NCI-H2196 (cell line): Measurements from ENCODE around the gene ARPC5.

Source experiments
- DNase-seq: peaks from one replicate; lab custom pipeline; 2025; ENCODE audit not compliant: unreplicated experiment; lab: John Stamatoyannopoulos, UW

ARPC5 gene

DNA sequence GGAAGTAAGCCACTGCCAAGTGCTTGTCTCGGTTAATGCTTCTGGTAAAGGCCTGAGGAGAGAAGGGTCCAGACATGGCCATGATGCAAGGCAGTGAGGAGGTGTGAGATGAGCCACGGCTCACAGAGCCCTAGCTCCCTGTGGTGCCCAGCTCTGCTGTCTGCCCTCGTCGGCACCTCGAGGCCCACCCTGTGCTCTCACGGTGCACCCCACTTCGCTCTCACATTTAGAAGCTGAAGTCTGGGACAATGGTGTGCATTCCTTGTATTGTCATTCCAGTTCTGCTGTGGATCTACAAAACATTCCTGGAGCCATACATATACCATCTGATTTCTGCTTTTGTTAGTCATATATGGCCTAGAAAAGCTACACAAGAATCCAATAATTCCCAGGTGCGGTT, 48.7 kb downstream of the ARPC5 start:
- DNase-seq = no peak

GRCh38 chr1:183586455-183586854, 49.1 kb downstream of the ARPC5 start:
- no peak for DNase-seq

GRCh38 chr1:183585038-183585437, 50.5 kb downstream of the ARPC5 start:
- DNase-seq = no peak

GRCh38 chr1:183584147-183584546, 51.4 kb downstream of the ARPC5 start:
- no peak for DNase-seq

GRCh38 chr1:183583466-183583865, 52.1 kb downstream of the ARPC5 start:
- DNase-seq = no peak

GRCh38 chr1:183582021-183582713, 53.4 kb downstream of the ARPC5 start:
- no peak for DNase-seq

DNA sequence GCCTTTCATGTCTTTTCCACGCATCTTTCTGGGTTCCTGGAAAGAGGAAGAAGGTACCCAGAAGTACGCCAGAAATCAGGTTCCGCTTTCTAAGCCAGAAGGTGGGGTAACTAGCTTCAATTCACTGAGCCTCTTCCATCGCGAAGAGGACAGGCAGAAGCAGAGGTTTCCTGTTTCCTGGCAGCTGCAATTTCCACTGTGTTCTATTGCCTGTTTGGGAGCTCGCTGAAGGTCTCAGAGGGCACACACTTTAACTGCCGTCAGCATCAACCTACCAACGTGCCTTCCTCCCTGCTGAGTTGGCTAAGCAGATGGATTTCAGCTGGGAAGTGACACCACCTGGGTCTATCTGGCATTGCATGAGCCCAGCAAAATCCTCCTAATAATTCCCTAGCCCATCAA, 55.3 kb downstream of the ARPC5 start:
- peak; percentile 67 for DNase-seq

DNA sequence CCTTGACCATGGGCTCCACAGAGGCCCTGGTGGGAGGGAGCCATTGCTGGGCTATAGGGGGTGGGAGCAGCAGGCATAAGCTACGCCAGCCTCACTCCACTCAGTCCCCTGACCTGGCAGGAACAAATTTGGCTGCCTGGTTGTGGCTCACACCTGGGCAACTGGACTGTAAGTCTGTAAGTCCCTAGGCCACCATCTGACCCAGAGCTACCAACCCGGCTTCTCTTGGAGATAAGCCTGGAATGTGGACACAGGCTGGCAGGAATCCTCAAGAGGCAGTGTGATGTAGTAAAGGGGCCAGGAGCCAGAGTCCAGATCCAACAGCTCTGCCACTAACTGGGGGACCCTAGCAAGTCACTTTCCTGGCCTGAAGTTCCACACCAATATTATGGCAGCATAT, 56.7 kb downstream of the ARPC5 start:
- no peak for DNase-seq

GRCh38 chr1:183577897-183578465, 57.6 kb downstream of the ARPC5 start:
- no peak for DNase-seq

DNA sequence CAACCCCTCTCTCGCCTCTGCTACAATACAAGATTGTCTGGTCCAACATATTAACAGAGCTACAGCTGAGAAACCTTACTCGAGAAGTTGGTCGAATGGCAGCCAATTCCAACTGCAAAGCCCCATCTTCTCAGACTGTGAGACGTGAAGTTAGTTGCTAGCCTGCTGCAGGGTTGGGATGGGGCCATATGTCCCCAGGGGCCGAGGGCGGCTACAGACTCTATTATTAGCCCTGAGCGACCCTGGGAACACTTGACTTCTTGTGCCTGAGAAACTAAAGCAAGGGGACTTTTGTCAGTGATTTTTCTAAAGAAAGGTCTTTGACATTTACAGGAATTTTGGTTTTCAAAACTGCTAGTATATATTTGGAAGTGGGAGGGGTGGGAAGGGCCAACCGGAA, 59.0 kb downstream of the ARPC5 start:
- DNase-seq = no peak

GRCh38 chr1:183575606-183576005, 60.0 kb downstream of the ARPC5 start:
- DNase-seq = no peak

- no peak for DNase-seq
Measured at GRCh38 chr1:183572721-183573120, 62.9 kb downstream of the ARPC5 start.

- DNase-seq = no peak
Measured at GRCh38 chr1:183571678-183572268, 63.8 kb downstream of the ARPC5 start.
